Natural killer cell (primary cell): ENCODE measurements around the gene DUSP7. TPM values are rescaled to one million over a fixed set of nuclear protein-coding genes. Genes with fewer than 3 reads are reported as not detected.

Experiments used
- ATAC-seq, 3 donors: fragments of 150-1000 bp in 2 of 3; fragments of 200-7000 bp in 1 of 3; cut with Tn5 transposase; 1 replicate in 1 of 3; 2 replicates in 2 of 3; pipeline ENCODE4 v1.10.0; 2021; ENCODE audit warnings: mild to moderate bottlenecking in 2 of 3, moderate library complexity in 2 of 3
- DNase-seq, 2 donors: peaks; one replicate each; pipeline versions ENCODE4 v3.0.0 to v3.0.0-alpha.2; 2013 to 2021; ENCODE audit warnings: mixed read lengths in 1 of 2
- H3K27ac ChIP-seq: one replicate; pipeline ENCODE4 v1.5.1; 2013; ENCODE audit warnings: mild to moderate bottlenecking, low read length
- H3K27me3 ChIP-seq: one replicate; pipeline ENCODE4 v1.6.1; 2013; ENCODE audit warnings: low read length; ENCODE audit not compliant: control insufficient read depth, insufficient read depth
- H3K36me3 ChIP-seq: one replicate; pipeline ENCODE4 v1.6.1; 2013; ENCODE audit warnings: low read length; ENCODE audit not compliant: control insufficient read depth, insufficient read depth
- H3K4me1 ChIP-seq: one replicate; pipeline ENCODE4 v1.6.1; 2013; ENCODE audit warnings: low read length; ENCODE audit not compliant: control insufficient read depth, insufficient read depth
- H3K4me3 ChIP-seq: one replicate; pipeline ENCODE4 v1.5.1; 2013; ENCODE audit warnings: low read length
- H3K9me3 ChIP-seq: one replicate; pipeline ENCODE4 v1.6.1; 2013; ENCODE audit warnings: low read length; ENCODE audit not compliant: control insufficient read depth, insufficient read depth
- H3K27ac Mint-ChIP-seq, 2 donors: one replicate each; pipeline ENCODE4 v1.8.0; 2022; ENCODE audit warnings: mild to moderate bottlenecking in 2 of 2, mixed read lengths in 2 of 2, moderate library complexity in 1 of 2
- H3K27me3 Mint-ChIP-seq, 2 donors: one replicate each; pipeline ENCODE4 v1.8.0; 2022; ENCODE audit warnings: low read depth in 2 of 2, mixed read lengths in 2 of 2
- H3K36me3 Mint-ChIP-seq: one replicate; pipeline ENCODE4 v1.8.0; 2022; ENCODE audit warnings: mixed read lengths
- H3K4me1 Mint-ChIP-seq, 2 donors: one replicate each; pipeline ENCODE4 v1.8.0; 2022; ENCODE audit warnings: mixed read lengths in 2 of 2
- H3K4me3 Mint-ChIP-seq: one replicate; pipeline ENCODE4 v1.8.0; 2022; ENCODE audit warnings: mild to moderate bottlenecking, moderate library complexity, mixed read lengths
- H3K9me3 Mint-ChIP-seq, 2 donors: one replicate each; pipeline ENCODE4 v1.8.0; 2022; ENCODE audit warnings: mixed read lengths in 2 of 2
- CTCF ChIP-seq: fragments of 200-600 bp; IDR thresholded peaks from one replicate; pipeline ENCODE4 v1.8.0; 2022; ENCODE audit warnings: antibody characterized with exemption
- WGBS: methylation state at CpG from one replicate; pipeline ENCODE4 v1.1.7; 2013; ENCODE audit warnings: missing lambda C conversion rate; ENCODE audit not compliant: insufficient coverage; 5-methylcytosine and 5-hydroxymethylcytosine counted together
- intact Hi-C: fragments of 100-400 bp; cut with micrococcal nuclease; formaldehyde crosslinking; loops from one replicate; pipeline ENCODE4 v1.14.2; 2022
- total RNA-seq, 4 donors: library from RNA; stranded (reverse); fragments of 120-200 nt in 1 of 4; gene quantifications; one replicate each; pipeline versions ENCODE4 v1.2.3 to v1.2.4, GENCODE V29; 2013 to 2022

Gene DUSP7
- total RNA-seq, 3 donors from 2014 or later (not counting 1 experiment from before 2014, with no cell fraction given): 8.7 to 17.4 (median 11.6) TPM

GRCh38 chr3:52021489-52022268 is 34.7 kb downstream of the DUSP7 start:
- no peaks in the 10 kb centered on the region for H3K27me3 ChIP-seq
- no peak overlapping the region for H3K27ac Mint-ChIP-seq
- peaks cover 15% of the 10 kb centered on the region for H3K4me1 ChIP-seq
- H3K36me3 ChIP-seq: no peaks in the 10 kb centered on the region
- ATAC-seq: no peak
- WGBS: 74% methylated on average over 10 of the region's 10 CpGs
- H3K9me3 ChIP-seq: no peaks in the 10 kb centered on the region
- no peak overlapping the region for H3K4me3 Mint-ChIP-seq
- peaks cover 0 to 3% of the 10 kb centered on the region in 2 donors for H3K27me3 Mint-ChIP-seq
- no peak overlapping the region for H3K27ac ChIP-seq
- H3K4me1 Mint-ChIP-seq: peaks cover 0 to 5% of the 10 kb centered on the region in 2 donors
- H3K9me3 Mint-ChIP-seq: no peaks in the 10 kb centered on the region
- DNase-seq: no peak
- H3K4me3 ChIP-seq: no peak overlapping the region
- intact Hi-C loops: no loop called here
- no peak for TF ChIP-seq CTCF
- no peaks in the 10 kb centered on the region for H3K36me3 Mint-ChIP-seq

GRCh38 chr3:52020796-52021195 is 35.6 kb downstream of the DUSP7 start:
- no peaks in the 10 kb centered on the region for H3K36me3 ChIP-seq
- intact Hi-C loops: no loop called here
- H3K4me1 ChIP-seq: peaks cover 15% of the 10 kb centered on the region
- 92% methylated on average over 7 of the region's 7 CpGs for WGBS
- no peak for TF ChIP-seq CTCF
- DNase-seq (no peak), ATAC-seq (no peak)
- no peaks in the 10 kb centered on the region for H3K9me3 ChIP-seq
- H3K9me3 Mint-ChIP-seq: no peaks in the 10 kb centered on the region
- H3K4me3 Mint-ChIP-seq: no peak overlapping the region
- H3K27me3 ChIP-seq: no peaks in the 10 kb centered on the region
- no peak overlapping the region for H3K27ac ChIP-seq
- no peaks in the 10 kb centered on the region for H3K27me3 Mint-ChIP-seq
- no peak overlapping the region for H3K4me3 ChIP-seq
- peaks cover 0 to 5% of the 10 kb centered on the region in 2 donors for H3K4me1 Mint-ChIP-seq
- no peak overlapping the region for H3K27ac Mint-ChIP-seq
- no peaks in the 10 kb centered on the region for H3K36me3 Mint-ChIP-seq

- TF ChIP-seq CTCF: no peak
- Mint-ChIP-seq H3K36me3 (no peaks in the 10 kb centered on the region), H3K27ac (no peak overlapping the region), H3K27me3 (no peaks in the 10 kb centered on the region), H3K9me3 (no peaks in the 10 kb centered on the region), H3K4me1 (peaks cover 0 to 5% of the 10 kb centered on the region in 2 donors), H3K4me3 (no peak overlapping the region)
- Histone ChIP-seq H3K4me3 (no peak overlapping the region), H3K27ac (no peak overlapping the region), H3K27me3 (no peaks in the 10 kb centered on the region), H3K4me1 (peaks cover 15% of the 10 kb centered on the region), H3K9me3 (no peaks in the 10 kb centered on the region), H3K36me3 (no peaks in the 10 kb centered on the region)
- 61% methylated on average over 14 of the region's 17 CpGs for WGBS
- ATAC-seq (no peak), DNase-seq (no peak)
- intact Hi-C loops: no loop called here
Observed at GRCh38 chr3:52019352-52020080, 36.9 kb downstream of the DUSP7 start.
